A549 (cell line): Measurements from ENCODE around the gene KCNQ1.

ENCODE experiments used
- BHLHE40 ChIP-seq: IDR thresholded peaks from 2 replicates; pipeline ENCODE4 v1.6.1; 2012; ENCODE audit warnings: low read depth, low read length, inconsistent platforms
- CHD4 ChIP-seq: fragments of 200-600 bp; sonication (generic); IDR thresholded peaks from 2 replicates; pipeline ENCODE4 v1.6.1; 2016; ENCODE audit warnings: antibody characterized with exemption, mild to moderate bottlenecking, borderline replicate concordance
- NPAS2 ChIP-seq: fragments of 250-450 bp; sonication (Bioruptor Pico); IDR thresholded peaks from 2 replicates; pipeline ENCODE4 v1.8.0; 2022; ENCODE audit warnings: mild to moderate bottlenecking, moderate library complexity, borderline replicate concordance
- NR3C1 ChIP-seq: fragments of >200 bp; sonication (Bioruptor Twin); formaldehyde crosslinking; IDR thresholded peaks from 3 replicates; pipeline ENCODE4 v1.6.1; 2017
- POLR2A ChIP-seq: IDR thresholded peaks from 2 replicates; pipeline ENCODE4 v1.6.1; 2012; ENCODE audit warnings: mild to moderate bottlenecking, low read length
- RAD21 ChIP-seq, 2 experiments: fragments of >200 bp in 1 of 2; sonication (Bioruptor Twin) in 1 of 2; formaldehyde crosslinking in 1 of 2; IDR thresholded peaks in 1 of 2; conservative IDR thresholded peaks in 1 of 2; 2 replicates in 1 of 2; 3 replicates in 1 of 2; pipeline ENCODE4 v1.6.1; 2012 to 2018; ENCODE audit warnings: inconsistent platforms in 1 of 2
- RCOR1 ChIP-seq: fragments of 150-350 bp; IDR thresholded peaks from 2 replicates; pipeline ENCODE4 v1.6.1; 2014; ENCODE audit warnings: antibody characterized with exemption, low read length, low read depth
- RNF2 ChIP-seq: fragments of 200-600 bp; sonication (generic); IDR thresholded peaks from 2 replicates; pipeline ENCODE4 v1.6.1; 2016; ENCODE audit warnings: low read depth, mild to moderate bottlenecking, antibody characterized with exemption, moderate library complexity, borderline replicate concordance
- SREBF2 ChIP-seq: fragments of 450-650 bp; IDR thresholded peaks from 2 replicates; pipeline ENCODE4 v1.6.1; 2014; ENCODE audit warnings: mild to moderate bottlenecking, moderate library complexity
- TF ChIP-seq, protein P1 (sequence below): fragments of >200 bp; sonication (Bioruptor Twin); formaldehyde crosslinking; IDR thresholded peaks from 3 replicates; pipeline ENCODE4 v1.5.1; 2016
- TF ChIP-seq, protein P2 (sequence below): fragments of >200 bp; sonication (Bioruptor Twin); formaldehyde crosslinking; IDR thresholded peaks from 3 replicates; pipeline ENCODE4 v1.6.1; 2016
- TF ChIP-seq, protein P3 (sequence below): fragments of 200-600 bp; sonication (generic); IDR thresholded peaks from 2 replicates; pipeline ENCODE4 v1.6.1; 2016; ENCODE audit warnings: antibody characterized with exemption, mild to moderate bottlenecking, moderate library complexity
- TF ChIP-seq, protein P4 (sequence below): fragments of 150-350 bp; IDR thresholded peaks from 2 replicates; pipeline ENCODE4 v1.6.1; 2014; ENCODE audit warnings: low read depth, mild to moderate bottlenecking, low read length
- TF ChIP-seq, protein P5 (sequence below): IDR thresholded peaks from 2 replicates; pipeline ENCODE4 v1.6.1; 2012

DNA sequence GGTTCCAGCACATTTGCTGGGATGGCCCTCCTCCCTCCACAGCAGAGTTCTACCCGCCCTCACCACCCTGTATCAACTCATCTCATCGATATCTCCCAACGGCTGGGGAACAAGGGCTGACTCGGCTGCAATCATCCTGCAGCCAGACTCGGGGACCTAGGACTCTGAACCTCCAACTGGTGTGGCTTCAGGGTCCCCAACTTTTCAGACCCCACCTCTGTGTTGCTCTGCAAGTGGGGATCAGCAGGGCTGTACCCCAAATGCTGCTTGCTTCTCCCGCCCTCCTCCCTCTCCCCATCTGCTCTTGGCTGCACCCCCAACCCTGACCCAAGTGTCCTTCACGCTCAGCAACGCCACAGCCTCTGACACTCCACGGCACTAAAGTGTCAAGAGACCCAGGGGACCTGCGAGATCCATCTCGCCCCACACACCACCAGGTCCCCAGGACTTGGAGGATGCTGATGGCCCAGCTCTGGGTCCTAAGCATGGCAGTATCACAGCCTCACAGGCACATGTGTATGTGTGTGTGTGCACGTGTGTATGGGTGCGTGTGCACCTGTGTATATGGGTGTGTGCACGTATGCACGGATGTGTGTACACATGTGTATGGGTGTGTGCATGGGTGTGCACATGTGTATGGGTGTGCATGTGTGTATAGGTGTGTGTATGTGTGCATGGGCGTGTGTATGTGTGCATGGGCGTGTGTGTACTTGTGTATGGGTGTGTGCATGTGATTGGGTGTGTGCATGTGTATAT, 26.4 kb downstream of the KCNQ1 start:
- TF ChIP-seq CHD4 (no peak), BHLHE40 (no peak), POLR2A (no peak), SREBF2 (no peak), RAD21 (conservative IDR thresholded peaks at IDR 0.05 in 1 of 2, IDR thresholded peaks at IDR 0.05 in 1 of 2) (no peak), NPAS2 (no peak), RNF2 (no peak), NR3C1 (no peak), RCOR1 (no peak)
- TF ChIP-seq, protein P1, sequence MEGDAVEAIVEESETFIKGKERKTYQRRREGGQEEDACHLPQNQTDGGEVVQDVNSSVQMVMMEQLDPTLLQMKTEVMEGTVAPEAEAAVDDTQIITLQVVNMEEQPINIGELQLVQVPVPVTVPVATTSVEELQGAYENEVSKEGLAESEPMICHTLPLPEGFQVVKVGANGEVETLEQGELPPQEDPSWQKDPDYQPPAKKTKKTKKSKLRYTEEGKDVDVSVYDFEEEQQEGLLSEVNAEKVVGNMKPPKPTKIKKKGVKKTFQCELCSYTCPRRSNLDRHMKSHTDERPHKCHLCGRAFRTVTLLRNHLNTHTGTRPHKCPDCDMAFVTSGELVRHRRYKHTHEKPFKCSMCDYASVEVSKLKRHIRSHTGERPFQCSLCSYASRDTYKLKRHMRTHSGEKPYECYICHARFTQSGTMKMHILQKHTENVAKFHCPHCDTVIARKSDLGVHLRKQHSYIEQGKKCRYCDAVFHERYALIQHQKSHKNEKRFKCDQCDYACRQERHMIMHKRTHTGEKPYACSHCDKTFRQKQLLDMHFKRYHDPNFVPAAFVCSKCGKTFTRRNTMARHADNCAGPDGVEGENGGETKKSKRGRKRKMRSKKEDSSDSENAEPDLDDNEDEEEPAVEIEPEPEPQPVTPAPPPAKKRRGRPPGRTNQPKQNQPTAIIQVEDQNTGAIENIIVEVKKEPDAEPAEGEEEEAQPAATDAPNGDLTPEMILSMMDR: no peak
- TF ChIP-seq, protein P2, sequence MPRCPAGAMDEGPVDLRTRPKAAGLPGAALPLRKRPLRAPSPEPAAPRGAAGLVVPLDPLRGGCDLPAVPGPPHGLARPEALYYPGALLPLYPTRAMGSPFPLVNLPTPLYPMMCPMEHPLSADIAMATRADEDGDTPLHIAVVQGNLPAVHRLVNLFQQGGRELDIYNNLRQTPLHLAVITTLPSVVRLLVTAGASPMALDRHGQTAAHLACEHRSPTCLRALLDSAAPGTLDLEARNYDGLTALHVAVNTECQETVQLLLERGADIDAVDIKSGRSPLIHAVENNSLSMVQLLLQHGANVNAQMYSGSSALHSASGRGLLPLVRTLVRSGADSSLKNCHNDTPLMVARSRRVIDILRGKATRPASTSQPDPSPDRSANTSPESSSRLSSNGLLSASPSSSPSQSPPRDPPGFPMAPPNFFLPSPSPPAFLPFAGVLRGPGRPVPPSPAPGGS: no peak
- TF ChIP-seq, protein P3, sequence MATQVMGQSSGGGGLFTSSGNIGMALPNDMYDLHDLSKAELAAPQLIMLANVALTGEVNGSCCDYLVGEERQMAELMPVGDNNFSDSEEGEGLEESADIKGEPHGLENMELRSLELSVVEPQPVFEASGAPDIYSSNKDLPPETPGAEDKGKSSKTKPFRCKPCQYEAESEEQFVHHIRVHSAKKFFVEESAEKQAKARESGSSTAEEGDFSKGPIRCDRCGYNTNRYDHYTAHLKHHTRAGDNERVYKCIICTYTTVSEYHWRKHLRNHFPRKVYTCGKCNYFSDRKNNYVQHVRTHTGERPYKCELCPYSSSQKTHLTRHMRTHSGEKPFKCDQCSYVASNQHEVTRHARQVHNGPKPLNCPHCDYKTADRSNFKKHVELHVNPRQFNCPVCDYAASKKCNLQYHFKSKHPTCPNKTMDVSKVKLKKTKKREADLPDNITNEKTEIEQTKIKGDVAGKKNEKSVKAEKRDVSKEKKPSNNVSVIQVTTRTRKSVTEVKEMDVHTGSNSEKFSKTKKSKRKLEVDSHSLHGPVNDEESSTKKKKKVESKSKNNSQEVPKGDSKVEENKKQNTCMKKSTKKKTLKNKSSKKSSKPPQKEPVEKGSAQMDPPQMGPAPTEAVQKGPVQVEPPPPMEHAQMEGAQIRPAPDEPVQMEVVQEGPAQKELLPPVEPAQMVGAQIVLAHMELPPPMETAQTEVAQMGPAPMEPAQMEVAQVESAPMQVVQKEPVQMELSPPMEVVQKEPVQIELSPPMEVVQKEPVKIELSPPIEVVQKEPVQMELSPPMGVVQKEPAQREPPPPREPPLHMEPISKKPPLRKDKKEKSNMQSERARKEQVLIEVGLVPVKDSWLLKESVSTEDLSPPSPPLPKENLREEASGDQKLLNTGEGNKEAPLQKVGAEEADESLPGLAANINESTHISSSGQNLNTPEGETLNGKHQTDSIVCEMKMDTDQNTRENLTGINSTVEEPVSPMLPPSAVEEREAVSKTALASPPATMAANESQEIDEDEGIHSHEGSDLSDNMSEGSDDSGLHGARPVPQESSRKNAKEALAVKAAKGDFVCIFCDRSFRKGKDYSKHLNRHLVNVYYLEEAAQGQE: no peak
- TF ChIP-seq, protein P4, sequence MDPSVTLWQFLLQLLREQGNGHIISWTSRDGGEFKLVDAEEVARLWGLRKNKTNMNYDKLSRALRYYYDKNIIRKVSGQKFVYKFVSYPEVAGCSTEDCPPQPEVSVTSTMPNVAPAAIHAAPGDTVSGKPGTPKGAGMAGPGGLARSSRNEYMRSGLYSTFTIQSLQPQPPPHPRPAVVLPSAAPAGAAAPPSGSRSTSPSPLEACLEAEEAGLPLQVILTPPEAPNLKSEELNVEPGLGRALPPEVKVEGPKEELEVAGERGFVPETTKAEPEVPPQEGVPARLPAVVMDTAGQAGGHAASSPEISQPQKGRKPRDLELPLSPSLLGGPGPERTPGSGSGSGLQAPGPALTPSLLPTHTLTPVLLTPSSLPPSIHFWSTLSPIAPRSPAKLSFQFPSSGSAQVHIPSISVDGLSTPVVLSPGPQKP: no peak
- TF ChIP-seq, protein P5, sequence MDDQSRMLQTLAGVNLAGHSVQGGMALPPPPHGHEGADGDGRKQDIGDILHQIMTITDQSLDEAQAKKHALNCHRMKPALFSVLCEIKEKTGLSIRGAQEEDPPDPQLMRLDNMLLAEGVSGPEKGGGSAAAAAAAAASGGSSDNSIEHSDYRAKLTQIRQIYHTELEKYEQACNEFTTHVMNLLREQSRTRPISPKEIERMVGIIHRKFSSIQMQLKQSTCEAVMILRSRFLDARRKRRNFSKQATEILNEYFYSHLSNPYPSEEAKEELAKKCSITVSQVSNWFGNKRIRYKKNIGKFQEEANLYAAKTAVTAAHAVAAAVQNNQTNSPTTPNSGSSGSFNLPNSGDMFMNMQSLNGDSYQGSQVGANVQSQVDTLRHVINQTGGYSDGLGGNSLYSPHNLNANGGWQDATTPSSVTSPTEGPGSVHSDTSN: no peak
